ENCODE measurements around the gene NIPAL3.

GRCh38 chr1:24472527-24473251 is 57.1 kb downstream of the NIPAL3 start:
- TF ChIP-seq CTCF (optimal IDR thresholded peaks at IDR 0.05 in 1 of 3, IDR thresholded peaks at IDR 0.05 in 1 of 3, conservative IDR thresholded peaks at IDR 0.05 in 1 of 3; ENCODE audit: extremely low read depth in 1 of 3, insufficient read depth in 2 of 3, low read length in 3 of 3): no peak
- no peak for TF ChIP-seq EZH2 (IDR thresholded peaks at IDR 0.05; ENCODE audit: low read length)

All from keratinocyte (primary cell).